GM19043 (cell line): ENCODE results near the gene RIC8A.

Experiments
- ATAC-seq: cut with Tn5 transposase; IDR thresholded peaks from one replicate; pipeline ENCODE4 v1.9.1; 2021; ENCODE audit warnings: low read depth; ENCODE audit not compliant: unreplicated experiment

The RIC8A gene

DNA sequence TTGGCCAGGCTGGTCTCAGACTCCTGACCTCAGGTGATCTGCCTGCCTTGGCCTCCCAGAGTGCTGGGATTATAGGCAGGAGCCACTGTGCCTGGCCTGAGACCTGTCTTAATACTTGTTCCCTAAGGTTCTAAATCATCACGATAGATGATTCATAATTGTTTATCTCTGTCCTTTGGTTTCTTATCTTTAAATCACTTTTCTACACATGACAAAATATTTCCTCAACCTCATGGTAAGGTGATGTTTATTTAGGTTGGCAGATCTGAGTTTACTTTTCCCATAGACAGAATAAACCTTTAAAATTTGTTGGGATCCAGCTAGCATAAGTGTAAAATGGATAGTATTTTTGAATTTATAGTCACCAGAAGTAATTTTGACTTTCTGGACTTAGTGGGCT lies 32.8 kb downstream of the RIC8A start:
- no peak for ATAC-seq

DNA sequence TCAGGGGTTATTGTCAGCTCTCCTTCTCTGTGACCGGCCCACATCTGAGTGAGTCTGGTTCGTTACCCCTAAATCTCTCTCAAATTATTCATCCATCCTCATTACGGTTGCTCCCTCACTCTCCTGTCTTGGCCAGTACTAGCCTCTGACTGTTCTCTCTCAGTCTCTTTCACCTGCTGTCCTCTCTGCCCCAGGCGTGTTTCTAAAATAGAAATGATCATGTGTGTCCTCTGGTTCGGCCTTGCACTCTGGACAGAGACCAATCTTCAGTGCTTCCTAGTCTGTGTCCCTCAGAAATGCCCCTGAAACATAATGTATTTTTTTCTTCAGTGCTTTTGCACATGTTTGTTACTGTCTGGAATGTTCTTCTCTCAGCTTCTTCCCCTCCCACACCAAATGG lies 34.1 kb downstream of the RIC8A start:
- no peak for ATAC-seq

DNA sequence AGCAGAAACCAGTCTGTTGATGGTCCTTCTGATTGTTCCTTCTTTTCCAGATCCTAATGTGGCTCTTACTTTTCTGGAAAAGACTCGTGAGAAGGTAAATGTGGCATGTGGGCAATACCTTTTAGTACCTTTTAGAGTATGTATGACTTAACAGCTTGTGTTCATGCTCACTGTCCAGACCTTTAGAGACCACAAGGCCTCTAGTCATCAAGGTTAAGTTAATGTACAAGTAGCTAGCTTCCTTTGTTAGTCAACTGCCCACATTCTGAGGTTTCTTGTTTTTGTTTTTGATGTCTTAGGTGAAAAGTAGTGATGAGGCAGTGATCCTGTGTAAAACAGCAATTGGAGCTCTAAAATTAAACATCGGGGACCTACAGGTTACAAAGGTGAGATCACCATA lies 36.9 kb downstream of the RIC8A start:
- ATAC-seq, result no peak

DNA sequence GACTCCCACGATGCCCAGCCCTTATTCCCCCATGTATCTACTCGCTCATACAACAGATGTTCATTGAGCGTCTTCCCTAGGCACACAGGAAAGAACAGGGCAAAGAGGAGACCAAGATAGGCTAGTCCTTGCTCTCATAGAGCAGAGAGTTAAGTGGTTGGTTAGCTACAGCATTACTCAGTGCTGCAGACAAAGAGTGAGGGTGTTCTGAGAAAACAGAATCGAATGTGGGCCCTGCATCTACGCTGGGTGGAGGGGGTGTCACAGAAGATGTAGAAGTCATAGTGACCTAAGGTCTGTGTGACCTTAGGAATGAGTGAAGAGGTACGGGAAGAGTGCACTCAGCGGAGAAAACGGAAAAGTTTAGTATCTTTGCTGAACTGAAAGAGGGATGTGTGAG lies 41.6 kb downstream of the RIC8A start:
- ATAC-seq, result no peak

DNA sequence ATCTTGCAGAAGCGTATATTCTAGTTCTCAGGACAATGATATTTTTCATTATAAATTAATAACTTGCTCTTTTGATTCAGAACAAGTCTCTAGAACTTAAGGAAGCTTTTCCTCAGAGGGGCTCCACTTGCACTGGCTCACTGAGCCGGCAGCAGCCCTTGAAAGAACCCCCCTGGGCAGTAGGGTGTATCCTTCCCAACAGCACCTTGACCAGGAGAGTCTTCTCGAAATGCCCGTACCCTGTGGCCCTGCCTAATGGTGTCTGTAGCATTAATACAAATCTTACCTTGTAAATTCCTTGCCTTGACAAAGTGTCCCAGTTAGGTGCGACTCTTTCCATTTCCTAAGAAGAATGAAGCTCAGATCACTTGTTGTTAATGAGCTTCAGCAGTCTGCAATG lies 42.8 kb downstream of the RIC8A start:
- no peak for ATAC-seq

DNA sequence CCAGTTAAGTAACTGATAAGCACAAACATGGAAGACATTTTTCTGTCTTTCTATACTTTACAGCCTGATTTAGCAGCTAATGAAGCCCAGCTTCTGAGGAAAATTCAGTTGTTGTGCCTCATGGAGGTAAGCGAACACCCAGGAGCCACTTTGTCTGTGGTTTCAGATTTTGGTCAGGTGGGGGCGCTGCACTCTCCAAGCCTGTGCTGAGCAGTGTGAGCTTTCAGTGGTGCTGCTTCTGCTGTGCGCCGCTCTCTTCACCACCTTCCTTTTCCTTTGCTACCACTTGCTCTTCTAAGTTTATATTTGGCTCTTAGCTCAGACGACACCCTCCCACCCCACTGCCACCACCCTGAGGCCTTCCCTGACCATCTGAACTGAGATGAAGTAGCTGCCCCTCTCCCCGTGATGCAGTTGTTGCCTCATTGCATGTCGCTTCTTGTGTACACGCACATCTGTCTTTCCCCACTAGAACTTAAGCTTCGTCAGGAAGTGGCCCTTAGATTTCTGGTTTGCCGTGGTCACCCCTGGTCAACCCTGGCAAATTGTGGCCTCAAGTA lies 43.3 kb downstream of the RIC8A start:
- ATAC-seq, result no peak

DNA sequence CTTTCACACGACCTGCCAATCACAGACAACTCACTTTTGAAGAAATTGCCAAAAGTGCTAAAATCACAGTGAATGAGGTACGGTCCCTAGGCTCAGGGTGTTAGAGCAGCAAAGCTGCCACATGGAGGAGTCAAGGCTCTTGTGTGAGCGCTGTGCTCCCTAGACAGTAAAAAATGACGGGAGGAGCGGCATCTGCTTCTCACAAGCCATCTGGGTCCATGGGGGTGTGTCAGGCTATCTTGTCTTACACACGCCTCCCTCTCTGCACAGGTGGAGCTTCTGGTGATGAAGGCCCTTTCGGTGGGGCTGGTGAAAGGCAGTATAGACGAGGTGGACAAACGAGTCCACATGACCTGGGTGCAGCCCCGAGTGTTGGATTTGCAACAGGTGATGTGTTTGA lies 44.0 kb downstream of the RIC8A start:
- no peak for ATAC-seq

DNA sequence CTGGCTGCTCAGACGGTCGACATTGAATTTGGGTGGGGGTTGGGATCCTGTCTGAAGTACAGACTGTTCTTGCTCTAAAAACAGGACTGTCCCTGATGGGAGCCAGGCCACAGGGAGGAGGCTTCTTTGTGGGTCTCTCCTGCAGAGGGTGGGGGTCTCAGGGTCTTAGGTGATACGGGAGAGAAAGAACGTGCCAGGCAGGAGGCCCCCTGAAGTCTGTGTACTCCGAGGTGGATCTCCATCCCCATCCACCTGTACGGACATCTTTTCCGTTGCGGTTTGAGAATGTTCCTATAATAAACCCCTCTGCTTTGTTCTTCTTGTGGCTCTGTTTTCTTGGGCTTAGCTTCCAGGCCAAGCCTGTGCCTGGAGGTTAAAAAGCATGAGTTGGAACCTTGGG lies 45.2 kb downstream of the RIC8A start:
- ATAC-seq, result no peak

DNA sequence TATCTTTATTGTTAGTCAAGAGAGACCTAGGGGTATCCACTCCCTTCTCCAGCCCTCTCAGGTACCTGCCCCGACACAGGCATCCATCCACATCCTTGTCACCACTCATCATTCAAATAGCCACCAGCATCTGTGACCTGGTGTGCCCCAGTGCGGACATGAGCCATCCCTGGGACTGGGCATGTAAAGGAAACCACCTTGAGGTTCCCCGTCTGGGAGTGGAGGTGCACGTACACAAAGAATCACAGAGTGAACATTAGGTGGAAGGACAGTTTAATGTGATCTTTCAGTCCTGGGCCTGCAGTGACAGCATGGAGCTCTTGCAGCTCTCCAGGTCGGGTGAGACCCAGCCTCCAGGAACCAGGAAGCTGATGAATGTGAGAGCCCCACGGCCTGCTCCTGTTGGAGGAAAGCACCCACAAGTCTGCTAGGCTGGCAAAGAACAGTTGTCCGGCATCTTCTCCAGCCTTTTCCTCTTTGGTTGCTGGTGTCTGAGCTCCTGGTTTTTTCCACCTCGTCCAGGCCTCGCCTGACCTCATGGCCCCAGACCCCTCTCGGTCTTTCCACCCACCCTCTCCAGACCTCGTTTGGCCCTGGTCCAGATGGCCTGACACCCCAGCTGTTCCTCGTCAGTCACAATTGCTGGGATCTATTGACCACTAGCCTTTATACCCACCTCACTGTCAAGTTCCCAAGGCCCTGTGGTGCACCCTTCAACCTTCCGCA lies 45.8 kb downstream of the RIC8A start:
- no peak for ATAC-seq

DNA sequence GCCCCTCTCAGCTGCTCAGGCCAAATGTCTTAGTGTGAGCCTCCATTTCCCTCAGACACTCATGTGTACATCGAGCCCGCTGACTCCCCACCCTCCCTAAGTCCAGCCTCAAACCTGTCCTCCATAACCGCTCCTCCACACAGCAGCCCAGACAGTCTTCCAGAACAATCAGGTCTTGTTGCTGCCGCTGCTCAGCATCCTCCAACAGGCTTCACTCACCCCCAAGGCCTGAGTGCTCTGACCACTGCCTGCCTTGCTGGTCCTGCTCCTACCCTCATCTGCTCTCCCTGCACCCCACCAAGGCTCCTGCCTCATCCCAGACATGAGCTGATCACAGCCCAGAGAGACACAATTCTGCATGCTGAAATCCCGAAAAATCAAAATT lies 46.4 kb downstream of the RIC8A start:
- ATAC-seq, result no peak

DNA sequence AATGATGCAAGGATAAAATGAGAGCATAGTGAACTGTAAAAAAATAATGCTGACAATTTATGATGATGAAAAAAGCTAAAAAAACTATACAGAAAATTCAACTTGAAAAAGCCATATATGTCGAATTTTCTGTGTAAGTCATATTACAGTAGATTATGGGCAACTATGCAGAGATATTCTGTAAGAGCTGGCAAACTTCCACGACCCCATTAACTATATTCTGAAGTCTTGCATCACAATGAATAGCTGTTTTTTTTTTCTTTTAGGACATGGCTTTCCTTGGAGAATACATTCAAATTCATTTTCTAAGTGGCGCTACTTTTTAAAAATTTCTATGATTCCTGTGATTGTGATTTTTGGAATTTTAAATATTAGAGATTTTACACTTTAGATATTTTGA lies 47.7 kb downstream of the RIC8A start:
- ATAC-seq, result no peak

DNA sequence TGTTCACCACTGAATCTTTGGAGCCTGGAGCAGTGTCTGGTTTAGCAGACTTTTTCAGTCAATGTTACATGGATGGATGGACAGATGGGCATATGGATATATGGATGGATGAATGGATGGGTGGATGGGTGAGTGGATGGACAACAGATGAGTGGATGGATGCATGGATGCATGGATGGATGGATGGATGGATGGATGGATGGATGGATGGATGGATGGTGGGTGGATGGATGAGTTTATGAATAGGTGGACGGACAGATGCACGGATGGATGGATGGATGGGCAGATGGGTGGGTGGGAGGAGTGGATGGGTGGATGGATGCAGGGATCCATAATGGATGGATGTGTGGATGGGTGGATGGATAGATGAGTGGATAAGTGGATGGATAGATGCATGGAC lies 48.3 kb downstream of the RIC8A start:
- ATAC-seq, result no peak

DNA sequence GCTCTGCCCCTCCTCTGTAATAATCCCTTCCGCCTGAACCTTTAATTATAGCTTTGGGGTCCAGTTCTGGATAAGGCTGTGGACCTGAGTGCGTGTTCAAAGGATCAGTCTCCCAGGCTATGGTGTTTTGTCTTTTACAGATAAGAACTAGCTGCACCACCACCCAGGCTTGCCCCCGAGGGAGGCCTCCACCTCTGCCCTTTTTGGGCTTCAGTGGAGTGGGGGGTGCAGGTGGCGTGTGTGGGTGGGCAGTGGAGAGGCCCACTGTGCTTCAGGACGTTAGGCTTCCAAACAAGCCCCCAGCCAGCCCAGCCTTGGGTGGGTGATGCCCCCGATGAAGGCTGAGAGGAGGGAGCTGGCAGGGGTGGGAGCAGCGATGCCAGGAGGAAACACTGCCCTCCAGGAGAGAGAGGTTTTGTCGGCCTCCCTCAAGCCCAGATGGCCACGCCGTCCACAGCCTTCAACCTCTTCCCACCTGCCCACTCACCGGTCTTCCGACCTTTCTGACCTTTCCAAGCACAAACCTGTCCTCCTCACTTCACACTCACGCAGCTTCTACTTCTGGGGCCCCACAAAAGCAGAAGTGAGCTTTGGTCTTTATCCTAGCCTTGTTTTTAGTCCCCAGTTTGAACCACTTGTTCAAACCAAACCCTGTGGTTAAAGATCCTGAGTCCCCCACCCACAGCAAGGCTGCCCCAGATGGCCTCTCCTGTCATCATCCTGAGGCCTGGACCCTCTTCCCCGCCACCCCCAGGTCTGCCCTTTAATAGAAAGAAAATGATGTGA lies 49.6 kb downstream of the RIC8A start:
- ATAC-seq, result no peak

DNA sequence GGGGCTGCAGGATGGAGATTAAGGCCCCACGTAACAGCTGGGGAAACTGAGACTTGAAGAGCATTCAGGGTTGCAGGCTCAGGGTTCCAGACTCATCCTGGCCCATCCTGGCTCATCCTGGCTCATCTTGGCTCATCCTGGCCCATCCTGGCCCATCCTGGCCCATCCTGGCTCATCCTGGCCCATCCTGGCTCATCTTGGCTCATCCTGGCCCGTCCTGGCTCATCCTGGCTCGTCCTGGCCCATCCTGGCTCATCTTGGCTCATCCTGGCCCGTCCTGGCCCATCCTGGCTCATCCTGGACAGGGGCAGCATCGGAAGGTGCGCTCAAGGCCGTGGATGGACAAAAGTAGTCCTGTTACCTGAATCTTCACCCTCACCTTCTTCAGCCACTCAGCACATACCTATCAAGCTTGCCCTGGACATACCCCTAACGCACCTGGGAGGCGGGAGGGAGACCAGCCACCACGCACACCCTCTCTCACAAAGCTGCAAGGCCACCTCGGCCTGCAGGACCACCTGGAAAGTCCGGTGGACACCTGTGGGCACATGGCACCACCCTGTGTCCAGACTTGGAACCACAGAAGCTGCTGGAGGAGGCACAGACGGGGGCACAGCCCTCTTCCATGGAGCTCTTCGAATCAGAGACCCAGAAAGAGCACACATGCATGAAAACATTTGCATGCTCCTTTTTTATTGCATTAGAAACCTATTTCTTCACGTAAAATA lies 50.4 kb downstream of the RIC8A start:
- no peak for ATAC-seq

DNA sequence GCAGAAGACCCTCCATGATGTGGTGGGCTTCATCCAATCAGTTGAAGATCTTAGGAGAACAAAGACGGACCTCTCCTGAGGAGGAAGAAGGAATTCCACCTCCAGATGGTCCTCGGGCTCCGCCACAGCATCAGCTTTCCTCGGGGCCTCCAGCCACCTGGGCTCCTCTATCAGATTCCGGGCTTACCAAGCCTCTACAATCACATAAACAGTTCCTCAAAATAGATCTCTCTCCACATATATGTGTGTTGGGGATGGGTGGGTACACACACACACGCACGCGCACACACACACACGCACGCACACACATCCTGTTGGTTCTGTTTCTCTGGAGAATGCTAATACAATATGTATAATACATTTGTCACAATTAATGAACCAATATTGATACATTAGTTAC lies 51.9 kb downstream of the RIC8A start:
- no peak for ATAC-seq

DNA sequence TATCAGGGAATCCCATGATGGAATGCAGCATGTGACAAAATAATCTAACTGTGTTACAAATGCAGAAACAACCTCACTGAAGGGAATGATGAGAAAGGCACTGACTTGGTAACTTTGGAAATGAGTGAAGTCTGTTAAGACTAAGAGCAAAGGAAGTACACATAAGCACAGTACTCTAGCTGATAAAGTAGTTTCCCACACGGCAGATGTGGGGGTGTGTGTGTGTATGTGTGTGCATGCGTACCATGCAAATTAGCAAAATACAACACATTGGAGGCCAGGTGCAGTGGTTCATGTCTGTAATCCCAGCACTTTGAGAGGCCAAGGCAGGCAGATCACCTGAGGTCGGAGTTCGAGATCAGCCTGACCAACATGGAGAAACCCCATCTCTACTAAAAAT lies 54.1 kb downstream of the RIC8A start:
- no peak for ATAC-seq
